ENCODE data around the gene LTK.

The LTK gene

GRCh38 chr15:41530363-41530956 lies 16.8 kb upstream of the LTK start:
- no peak for DNase-seq (ENCODE audit: low spot score)

GRCh38 chr15:41523097-41523496 lies 9.5 kb upstream of the LTK start:
- DNase-seq (ENCODE audit: low spot score): no peak

GRCh38 chr15:41521614-41522013 lies 8.0 kb upstream of the LTK start:
- no peak for DNase-seq (ENCODE audit: low spot score)

GRCh38 chr15:41520636-41521035 lies 7.0 kb upstream of the LTK start:
- DNase-seq (ENCODE audit: low spot score): no peak

GRCh38 chr15:41517895-41518449 lies 4.3 kb upstream of the LTK start:
- DNase-seq (ENCODE audit: low spot score): no peak

GRCh38 chr15:41512940-41513505 lies 604 bp downstream of the LTK start:
- no peak for DNase-seq (ENCODE audit: low spot score)

GRCh38 chr15:41512512-41512939 lies 1.1 kb downstream of the LTK start:
- DNase-seq (ENCODE audit: low spot score): no peak

- no peak for DNase-seq (ENCODE audit: low spot score)
Observed at GRCh38 chr15:41511899-41512369, 1.7 kb downstream of the LTK start.

- DNase-seq (ENCODE audit: low spot score): no peak
Observed at GRCh38 chr15:41511331-41511898, 2.2 kb downstream of the LTK start.

- DNase-seq (ENCODE audit: low spot score): no peak
Observed at GRCh38 chr15:41510728-41511127, 2.9 kb downstream of the LTK start.

- DNase-seq (ENCODE audit: low spot score): no peak
Observed at GRCh38 chr15:41507820-41508290, 5.8 kb downstream of the LTK start.

GRCh38 chr15:41506796-41507341 lies 6.8 kb downstream of the LTK start:
- no peak for DNase-seq (ENCODE audit: low spot score)

GRCh38 chr15:41505776-41506175 lies 7.9 kb downstream of the LTK start:
- DNase-seq (ENCODE audit: low spot score): no peak

GRCh38 chr15:41504751-41505492 lies 8.7 kb downstream of the LTK start:
- DNase-seq (ENCODE audit: low spot score): no peak

GRCh38 chr15:41503669-41504010 lies 10.0 kb downstream of the LTK start:
- DNase-seq (ENCODE audit: low spot score): no peak

- DNase-seq (ENCODE audit: low spot score): no peak
Observed at GRCh38 chr15:41502795-41503668, 10.6 kb downstream of the LTK start.

- no peak for DNase-seq (ENCODE audit: low spot score)
Observed at GRCh38 chr15:41501931-41502794, 11.5 kb downstream of the LTK start.

GRCh38 chr15:41501191-41501917 lies 12.3 kb downstream of the LTK start:
- no peak for DNase-seq (ENCODE audit: low spot score)

GRCh38 chr15:41499109-41499851 lies 14.3 kb downstream of the LTK start:
- no peak for DNase-seq (ENCODE audit: low spot score)
